ENCODE results near the gene PTMS.

DNA sequence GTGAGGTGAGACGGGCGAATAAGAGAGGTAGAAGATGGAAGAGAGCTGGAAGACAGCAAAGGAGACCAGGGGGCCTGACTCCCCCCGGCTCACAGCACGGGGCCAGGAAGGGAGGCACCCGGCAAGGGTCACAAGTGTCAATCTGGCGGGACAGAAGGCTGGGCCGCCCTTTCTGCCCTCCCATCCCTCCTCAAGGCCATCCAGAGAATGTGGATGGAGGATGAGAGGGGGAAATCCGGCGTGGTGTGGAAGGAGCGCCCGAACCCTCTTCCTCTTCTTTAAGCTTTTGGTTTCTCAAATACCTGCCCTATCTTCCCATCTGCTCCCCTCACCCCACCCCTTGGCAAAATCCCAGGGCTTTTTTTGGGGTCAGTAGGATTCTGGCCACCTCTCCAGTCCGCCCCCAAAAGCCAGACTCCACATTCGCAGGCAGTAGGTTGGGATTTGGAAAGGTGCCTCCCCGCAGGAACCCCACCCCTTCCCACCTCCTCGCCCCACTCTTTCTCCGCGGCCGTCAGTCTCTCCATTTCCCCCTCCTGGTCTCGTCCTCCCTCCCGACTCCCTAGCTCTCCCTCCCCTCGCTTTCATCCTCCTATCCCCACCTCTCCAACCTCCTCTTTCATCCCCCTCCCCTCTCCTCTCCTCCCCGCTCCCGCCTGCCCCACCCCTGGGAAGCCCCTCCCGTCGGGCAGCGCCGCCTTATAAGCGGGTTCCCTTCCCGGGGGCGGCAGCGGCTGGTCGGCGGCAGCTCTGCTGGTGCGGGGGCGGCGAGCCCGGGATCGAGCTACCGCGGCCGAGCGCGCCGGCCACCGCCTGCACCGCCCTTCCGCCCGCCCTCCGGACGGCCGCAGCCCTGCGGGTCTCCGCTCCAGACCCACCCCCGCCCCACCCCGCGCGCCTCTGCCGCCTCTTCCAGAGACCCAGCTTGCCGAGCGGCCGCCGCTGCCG, at the start of gene PTMS:
- TF ChIP-seq, protein P1, sequence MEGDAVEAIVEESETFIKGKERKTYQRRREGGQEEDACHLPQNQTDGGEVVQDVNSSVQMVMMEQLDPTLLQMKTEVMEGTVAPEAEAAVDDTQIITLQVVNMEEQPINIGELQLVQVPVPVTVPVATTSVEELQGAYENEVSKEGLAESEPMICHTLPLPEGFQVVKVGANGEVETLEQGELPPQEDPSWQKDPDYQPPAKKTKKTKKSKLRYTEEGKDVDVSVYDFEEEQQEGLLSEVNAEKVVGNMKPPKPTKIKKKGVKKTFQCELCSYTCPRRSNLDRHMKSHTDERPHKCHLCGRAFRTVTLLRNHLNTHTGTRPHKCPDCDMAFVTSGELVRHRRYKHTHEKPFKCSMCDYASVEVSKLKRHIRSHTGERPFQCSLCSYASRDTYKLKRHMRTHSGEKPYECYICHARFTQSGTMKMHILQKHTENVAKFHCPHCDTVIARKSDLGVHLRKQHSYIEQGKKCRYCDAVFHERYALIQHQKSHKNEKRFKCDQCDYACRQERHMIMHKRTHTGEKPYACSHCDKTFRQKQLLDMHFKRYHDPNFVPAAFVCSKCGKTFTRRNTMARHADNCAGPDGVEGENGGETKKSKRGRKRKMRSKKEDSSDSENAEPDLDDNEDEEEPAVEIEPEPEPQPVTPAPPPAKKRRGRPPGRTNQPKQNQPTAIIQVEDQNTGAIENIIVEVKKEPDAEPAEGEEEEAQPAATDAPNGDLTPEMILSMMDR (IDR thresholded peaks at IDR 0.05) = no peak
- TF ChIP-seq POLR2AphosphoS5 (IDR thresholded peaks at IDR 0.05) (peak; percentile 93 to 97 (median 94)), EP300 (IDR thresholded peaks at IDR 0.05) (no peak)

Measured in sigmoid colon (tissue), 4 donors.